Mesothelial cell of epicardium (in vitro differentiated cells): ENCODE measurements around the gene TTC24. TPM values are rescaled to one million over a fixed set of nuclear protein-coding genes. Genes with fewer than 3 reads are reported as not detected.
A peak's percentile ranks its signal among the peaks of the same experiment; 100 is the strongest.
"Not testable (repeated sequence)": the region's sequence is repeated elsewhere in the genome, so short reads cannot be mapped to it uniquely, and the experiment has no call there.

Source experiments
- DNase-seq, 2 experiments: peaks; one replicate each; pipeline ENCODE4 v3.0.0; 2021; ENCODE audit warnings: low spot score in 2 of 2; ENCODE audit not compliant: unreplicated experiment in 2 of 2
- H3K27ac Mint-ChIP-seq: 2 replicates; pipeline ENCODE4 v1.8.0; 2021; ENCODE audit warnings: mixed read lengths
- H3K27me3 Mint-ChIP-seq: 2 replicates; pipeline ENCODE4 v1.8.0; 2021; ENCODE audit warnings: low read depth, mixed read lengths
- H3K36me3 Mint-ChIP-seq: 2 replicates; pipeline ENCODE4 v1.8.0; 2021; ENCODE audit warnings: mixed read lengths
- H3K4me1 Mint-ChIP-seq: 2 replicates; pipeline ENCODE4 v1.8.0; 2021; ENCODE audit warnings: mixed read lengths
- H3K4me3 Mint-ChIP-seq: 2 replicates; pipeline ENCODE4 v1.8.0; 2021; ENCODE audit warnings: mild to moderate bottlenecking, moderate library complexity, mixed read lengths
- H3K9me3 Mint-ChIP-seq: 2 replicates; pipeline ENCODE4 v1.8.0; 2021; ENCODE audit warnings: mixed read lengths
- CTCF ChIP-seq: fragments of 200-600 bp; sonication (generic); IDR thresholded peaks from one replicate; pipeline ENCODE4 v1.5.0; 2021; ENCODE audit warnings: antibody characterized with exemption; ENCODE audit not compliant: unreplicated experiment
- total RNA-seq: library from RNA; stranded (reverse); gene quantifications from 3 replicates; pipeline ENCODE4 v1.2.1, GENCODE V29; 2021

TTC24 gene
- total RNA-seq, 1 donor from 2014 or later = not detected

- Mint-ChIP-seq H3K9me3 (no peaks in the 10 kb centered on the region), H3K27me3 (no peaks in the 10 kb centered on the region), H3K27ac (peak overlapping the region; percentile 98), H3K36me3 (peaks cover 9% of the 10 kb centered on the region), H3K4me3 (peak overlapping the region; percentile 97), H3K4me1 (peaks cover 23% of the 10 kb centered on the region)
- no peak for DNase-seq
- no peak for TF ChIP-seq CTCF
Measured at GRCh38 chr1:156601892-156602291, 22.4 kb downstream of the TTC24 start.

DNA sequence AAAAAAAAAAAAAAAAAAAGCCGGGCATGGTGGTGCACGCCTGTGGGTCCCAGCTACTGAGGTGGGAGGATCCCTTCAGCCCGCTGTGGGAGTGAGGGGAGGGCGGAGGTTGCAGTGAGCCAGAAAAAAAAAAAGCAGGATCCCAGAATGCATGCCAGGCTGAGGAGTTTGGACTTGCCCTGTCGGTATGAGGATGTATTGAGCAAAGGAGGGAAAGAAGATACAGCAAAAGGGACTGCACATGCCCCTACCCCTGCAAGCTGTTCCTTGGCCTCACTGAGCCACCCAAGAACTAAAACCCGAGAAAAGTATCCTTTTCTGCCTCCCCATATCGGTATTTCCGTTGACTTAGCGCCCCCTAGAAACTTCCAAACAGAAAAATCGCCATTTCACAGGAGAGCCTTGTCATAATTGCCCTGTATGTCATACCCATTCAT lies 23.1 kb downstream of the TTC24 start:
- Mint-ChIP-seq H3K36me3 (peaks cover 5% of the 10 kb centered on the region), H3K9me3 (no peaks in the 10 kb centered on the region), H3K27ac (peak overlapping the region; percentile 53), H3K4me1 (peaks cover 23% of the 10 kb centered on the region), H3K4me3 (peak overlapping the region; percentile 21), H3K27me3 (no peaks in the 10 kb centered on the region)
- TF ChIP-seq CTCF = no peak
- DNase-seq = no peak

DNA sequence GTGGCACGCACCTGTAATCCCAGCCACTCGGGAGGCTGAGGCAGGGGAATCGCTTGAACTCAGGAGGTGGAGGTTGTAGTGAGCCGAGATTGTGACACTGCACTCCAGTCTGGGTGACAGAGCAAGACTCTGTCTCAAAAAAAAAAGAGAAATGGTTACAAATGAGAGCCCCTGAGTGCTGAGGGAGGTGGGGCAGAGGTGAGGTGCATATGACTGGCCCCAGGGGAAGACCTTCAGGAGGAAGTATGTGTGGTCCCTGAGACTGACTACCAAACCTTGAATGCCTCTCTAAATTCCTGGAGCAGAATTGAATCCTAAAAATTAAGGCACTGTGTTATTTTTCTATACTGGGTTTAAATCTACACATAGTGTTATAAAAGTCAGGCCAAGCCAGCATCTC lies 27.8 kb downstream of the TTC24 start:
- H3K4me3 Mint-ChIP-seq, H3K27ac Mint-ChIP-seq, DNase-seq, H3K4me1 Mint-ChIP-seq, H3K9me3 Mint-ChIP-seq, H3K36me3 Mint-ChIP-seq: not testable (repeated sequence)
- peaks cover 13% of the 10 kb centered on the region for H3K27me3 Mint-ChIP-seq

DNA sequence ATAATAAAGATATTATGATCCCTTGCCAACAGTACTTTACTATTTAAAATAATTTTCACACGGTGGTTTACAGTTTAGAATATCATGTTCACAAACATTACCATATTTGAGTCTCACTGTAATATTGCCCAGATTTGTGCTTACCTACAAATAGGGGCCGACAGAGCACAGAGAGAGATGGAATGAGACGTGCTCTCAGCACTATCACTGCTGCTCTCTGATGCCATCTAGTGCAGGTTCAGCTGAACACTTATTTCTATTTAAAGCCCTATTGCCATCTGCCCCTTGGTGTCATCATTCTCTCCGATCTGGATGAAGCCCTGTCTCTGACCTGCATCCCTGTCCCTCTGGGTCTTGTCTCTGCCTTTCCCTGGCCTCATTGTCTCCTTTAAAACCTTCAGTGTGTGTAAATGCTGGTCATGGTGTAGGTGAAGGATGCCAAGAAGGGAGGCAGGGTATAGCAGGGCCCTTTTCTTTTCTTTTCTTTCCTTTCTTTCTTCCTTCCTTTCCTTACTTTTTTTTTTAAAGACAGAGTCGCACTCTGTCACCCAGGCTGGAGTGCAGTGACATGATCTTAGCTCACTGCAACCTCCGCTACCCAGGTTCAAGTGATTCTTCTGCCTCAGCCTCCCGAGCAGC lies 28.6 kb downstream of the TTC24 start:
- peaks cover 2% of the 10 kb centered on the region for H3K4me1 Mint-ChIP-seq
- no peak overlapping the region for H3K27ac Mint-ChIP-seq
- TF ChIP-seq CTCF = peak; percentile 40
- H3K9me3 Mint-ChIP-seq = no peaks in the 10 kb centered on the region
- DNase-seq = no peak
- H3K36me3 Mint-ChIP-seq = no peaks in the 10 kb centered on the region
- H3K27me3 Mint-ChIP-seq = peaks cover 19% of the 10 kb centered on the region
- no peak overlapping the region for H3K4me3 Mint-ChIP-seq

DNA sequence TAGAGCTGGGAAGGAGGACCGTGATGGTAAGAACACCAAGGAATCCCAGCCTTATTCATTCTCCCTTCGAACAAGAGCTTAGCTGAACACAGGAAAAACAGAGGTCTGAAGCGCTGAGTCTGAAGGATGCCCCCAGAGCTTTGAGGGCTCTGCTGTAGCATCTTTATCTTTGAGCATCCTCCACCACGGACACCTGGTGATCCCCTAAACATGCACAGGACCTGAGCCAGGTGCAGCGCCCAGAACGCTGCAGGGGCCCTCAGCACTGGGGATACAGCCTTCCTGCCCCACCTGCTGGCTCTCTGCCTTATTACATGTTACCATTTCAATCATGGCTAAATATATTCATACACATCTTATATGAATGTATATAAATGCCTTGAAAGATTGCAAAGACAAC lies 29.5 kb downstream of the TTC24 start:
- H3K4me1 Mint-ChIP-seq = peaks cover 2% of the 10 kb centered on the region
- no peak for DNase-seq
- no peak overlapping the region for H3K27ac Mint-ChIP-seq
- peak; percentile 54 for TF ChIP-seq CTCF
- peaks cover 20% of the 10 kb centered on the region for H3K27me3 Mint-ChIP-seq
- no peaks in the 10 kb centered on the region for H3K9me3 Mint-ChIP-seq
- H3K36me3 Mint-ChIP-seq = no peaks in the 10 kb centered on the region
- no peak overlapping the region for H3K4me3 Mint-ChIP-seq

DNA sequence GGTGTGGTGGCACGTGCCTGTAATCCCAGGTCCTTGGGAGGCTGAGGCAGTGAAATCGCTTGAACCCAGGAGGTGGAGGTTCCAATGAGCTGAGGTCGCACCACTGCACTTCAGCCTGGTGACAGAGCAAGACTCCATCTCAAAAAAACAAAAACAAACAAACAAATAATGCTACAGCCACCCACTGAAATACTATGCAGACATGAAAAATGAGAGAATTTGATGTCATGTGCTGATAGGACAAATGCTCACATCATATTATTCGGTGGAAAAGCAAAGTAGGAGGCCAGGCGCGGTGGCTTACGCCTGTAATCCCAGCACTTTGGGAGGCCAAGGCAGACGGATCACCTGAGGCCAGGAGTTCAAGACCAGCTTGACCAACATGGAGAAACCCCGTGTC lies 30.5 kb downstream of the TTC24 start:
- H3K9me3 Mint-ChIP-seq, H3K36me3 Mint-ChIP-seq, H3K27ac Mint-ChIP-seq, H3K4me1 Mint-ChIP-seq, DNase-seq, H3K4me3 Mint-ChIP-seq: not testable (repeated sequence)
- peaks cover 25% of the 10 kb centered on the region for H3K27me3 Mint-ChIP-seq

DNA sequence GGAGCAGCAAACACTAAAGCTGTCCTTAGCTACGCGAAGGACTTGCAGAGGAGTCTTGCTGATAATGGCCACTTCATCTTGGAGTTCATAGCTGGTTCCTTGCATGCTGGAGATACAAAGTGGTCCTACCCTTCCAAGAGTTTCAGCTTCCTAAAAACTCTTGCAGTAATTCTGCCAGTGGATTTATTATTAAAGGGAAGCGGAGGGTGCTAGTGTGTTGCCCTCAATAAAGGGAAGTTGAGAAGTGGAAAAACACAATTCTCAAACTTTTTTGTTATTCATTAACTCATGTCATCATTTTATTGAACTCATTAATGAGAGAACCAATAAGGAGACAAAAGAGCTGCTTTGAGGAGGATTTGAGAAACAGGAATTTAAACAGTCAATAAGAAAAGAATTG lies 33.1 kb downstream of the TTC24 start:
- no peak for TF ChIP-seq CTCF
- Mint-ChIP-seq H3K4me3 (no peak overlapping the region), H3K27ac (no peak overlapping the region), H3K4me1 (peaks cover 25% of the 10 kb centered on the region), H3K36me3 (no peaks in the 10 kb centered on the region), H3K9me3 (no peaks in the 10 kb centered on the region), H3K27me3 (peaks cover 25% of the 10 kb centered on the region)
- no peak for DNase-seq
